Peyer's patch (tissue), 4 donors: ENCODE results near the gene GPR141. TPM values are rescaled to one million over a fixed set of nuclear protein-coding genes. Genes with fewer than 3 reads are reported as not detected.
A peak's percentile ranks its signal among the peaks of the same experiment; 100 is the strongest.

Experiments
- DNase-seq, 3 donors: peaks; one replicate each; pipeline ENCODE4 v3.0.0-alpha.2; 2017 to 2019
- H3K27ac ChIP-seq, 4 donors: fragments of 200-600 bp; sonication (generic); one replicate each; pipeline ENCODE4 v1.5.1; 2016 to 2019
- H3K27me3 ChIP-seq, 2 donors: fragments of 200-600 bp; sonication (generic); one replicate each; pipeline ENCODE4 v1.5.1; 2019
- H3K36me3 ChIP-seq, 3 donors: fragments of 200-600 bp; sonication (generic); one replicate each; pipeline ENCODE4 v1.5.1; 2016 to 2019
- H3K4me1 ChIP-seq, 4 donors: fragments of 200-600 bp; sonication (generic); one replicate each; pipeline ENCODE4 v1.5.1; 2016 to 2019
- H3K4me3 ChIP-seq, 4 donors: fragments of 200-600 bp; sonication (generic); 1 replicate in 3 of 4; 2 replicates in 1 of 4; pipeline ENCODE4 v1.5.1; 2016 to 2019; ENCODE audit warnings: mild to moderate bottlenecking in 1 of 4
- H3K9me3 ChIP-seq, 4 donors: fragments of 200-600 bp; sonication (generic); one replicate each; pipeline ENCODE4 v1.5.1; 2016 to 2019; ENCODE audit warnings: mild to moderate bottlenecking in 1 of 4
- POLR2A ChIP-seq, 2 donors: fragments of 450-650 bp; IDR thresholded peaks; one replicate each; pipeline ENCODE4 v1.5.1; 2017; ENCODE audit warnings: antibody characterized with exemption in 2 of 2, mild to moderate bottlenecking in 2 of 2, moderate library complexity in 2 of 2
- total RNA-seq, 4 donors: library from RNA; depleted of rRNA; stranded (reverse); fragments of >200 nt; gene quantifications; one replicate each; pipeline ENCODE4 v1.1.0, GENCODE V29; 2016
- TF ChIP-seq, protein P1 (sequence below), 6 experiments: fragments of 450-650 bp in 4 of 6; fragments of 200-600 bp in 2 of 6; sonication (generic) in 1 of 6; IDR thresholded peaks; one replicate each; pipeline ENCODE4 v1.5.1; 2017 to 2019; ENCODE audit warnings: antibody characterized with exemption in 6 of 6, mild to moderate bottlenecking in 3 of 6, moderate library complexity in 1 of 6

The GPR141 gene
- total RNA-seq, 4 donors from 2014 or later, result not detected

GRCh38 chr7:37672926-37673325 lies 10.6 kb upstream of the GPR141 start:
- Histone ChIP-seq H3K27ac (no peak overlapping the region), H3K27me3 (no peaks in the 10 kb centered on the region), H3K4me3 (no peak overlapping the region), H3K4me1 (no peaks in the 10 kb centered on the region), H3K36me3 (no peaks in the 10 kb centered on the region), H3K9me3 (no peaks in the 10 kb centered on the region)
- no peak for TF ChIP-seq POLR2A (IDR thresholded peaks at IDR 0.05)
- TF ChIP-seq, protein P1, sequence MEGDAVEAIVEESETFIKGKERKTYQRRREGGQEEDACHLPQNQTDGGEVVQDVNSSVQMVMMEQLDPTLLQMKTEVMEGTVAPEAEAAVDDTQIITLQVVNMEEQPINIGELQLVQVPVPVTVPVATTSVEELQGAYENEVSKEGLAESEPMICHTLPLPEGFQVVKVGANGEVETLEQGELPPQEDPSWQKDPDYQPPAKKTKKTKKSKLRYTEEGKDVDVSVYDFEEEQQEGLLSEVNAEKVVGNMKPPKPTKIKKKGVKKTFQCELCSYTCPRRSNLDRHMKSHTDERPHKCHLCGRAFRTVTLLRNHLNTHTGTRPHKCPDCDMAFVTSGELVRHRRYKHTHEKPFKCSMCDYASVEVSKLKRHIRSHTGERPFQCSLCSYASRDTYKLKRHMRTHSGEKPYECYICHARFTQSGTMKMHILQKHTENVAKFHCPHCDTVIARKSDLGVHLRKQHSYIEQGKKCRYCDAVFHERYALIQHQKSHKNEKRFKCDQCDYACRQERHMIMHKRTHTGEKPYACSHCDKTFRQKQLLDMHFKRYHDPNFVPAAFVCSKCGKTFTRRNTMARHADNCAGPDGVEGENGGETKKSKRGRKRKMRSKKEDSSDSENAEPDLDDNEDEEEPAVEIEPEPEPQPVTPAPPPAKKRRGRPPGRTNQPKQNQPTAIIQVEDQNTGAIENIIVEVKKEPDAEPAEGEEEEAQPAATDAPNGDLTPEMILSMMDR (IDR thresholded peaks at IDR 0.05), result no peak
- no peak for DNase-seq

DNA sequence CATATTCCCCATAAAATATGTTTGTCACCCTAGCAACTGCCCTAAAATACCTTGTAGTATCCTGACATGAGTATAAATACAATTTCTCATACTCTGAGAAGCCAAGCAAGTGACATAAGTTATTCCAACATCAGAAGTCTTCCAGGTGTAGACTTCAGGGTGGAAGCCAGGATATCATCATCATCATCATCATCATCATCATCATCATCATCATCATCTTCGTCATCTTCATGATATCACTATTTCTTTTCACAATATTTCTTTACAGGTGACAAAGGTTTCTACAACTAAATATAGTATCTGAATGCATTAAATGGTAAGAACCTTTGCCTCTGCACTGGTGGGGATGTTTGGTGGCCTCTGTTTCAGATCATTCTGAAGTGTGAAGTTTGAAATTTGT lies 10.0 kb upstream of the GPR141 start:
- DNase-seq, result no peak
- H3K36me3 ChIP-seq, result no peaks in the 10 kb centered on the region
- H3K4me3 ChIP-seq, result no peak overlapping the region
- H3K27me3 ChIP-seq, result no peaks in the 10 kb centered on the region
- H3K27ac ChIP-seq, result no peak overlapping the region
- H3K9me3 ChIP-seq, result no peaks in the 10 kb centered on the region
- H3K4me1 ChIP-seq, result no peaks in the 10 kb centered on the region
- TF ChIP-seq, protein P1 (IDR thresholded peaks at IDR 0.05), result no peak
- no peak for TF ChIP-seq POLR2A (IDR thresholded peaks at IDR 0.05)

GRCh38 chr7:37674531-37674930 lies 9.0 kb upstream of the GPR141 start:
- Histone ChIP-seq H3K4me3 (no peak overlapping the region), H3K9me3 (no peaks in the 10 kb centered on the region), H3K4me1 (no peaks in the 10 kb centered on the region), H3K36me3 (no peaks in the 10 kb centered on the region), H3K27ac (no peak overlapping the region), H3K27me3 (no peaks in the 10 kb centered on the region)
- TF ChIP-seq POLR2A (IDR thresholded peaks at IDR 0.05), result no peak
- TF ChIP-seq, protein P1 (IDR thresholded peaks at IDR 0.05), result no peak
- no peak for DNase-seq

GRCh38 chr7:37675749-37676148 lies 7.8 kb upstream of the GPR141 start:
- DNase-seq, result no peak
- no peaks in the 10 kb centered on the region for H3K27me3 ChIP-seq
- H3K27ac ChIP-seq, result no peak overlapping the region
- H3K4me1 ChIP-seq, result no peaks in the 10 kb centered on the region
- H3K36me3 ChIP-seq, result no peaks in the 10 kb centered on the region
- no peaks in the 10 kb centered on the region for H3K9me3 ChIP-seq
- no peak overlapping the region for H3K4me3 ChIP-seq
- no peak for TF ChIP-seq POLR2A (IDR thresholded peaks at IDR 0.05)
- TF ChIP-seq, protein P1 (IDR thresholded peaks at IDR 0.05), result no peak

DNA sequence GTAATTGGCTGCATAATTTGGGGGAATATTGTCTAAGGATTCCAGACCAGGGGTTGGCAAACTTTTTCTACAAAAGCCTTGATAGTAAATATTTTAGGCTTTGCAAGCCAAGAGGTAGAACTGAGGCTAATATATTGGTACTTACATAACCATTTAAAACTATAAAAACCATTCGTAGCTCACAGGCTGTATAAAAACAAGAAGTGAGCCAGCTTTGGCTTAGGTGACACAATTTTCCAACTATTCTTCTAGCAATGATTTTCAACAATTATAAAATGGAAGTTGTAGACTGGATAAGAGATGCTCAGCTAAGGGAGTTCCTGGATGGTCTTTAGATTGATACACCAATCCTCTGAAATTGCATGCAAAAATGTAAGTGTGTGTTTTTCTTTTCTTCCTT lies 1.4 kb downstream of the GPR141 start:
- no peak for DNase-seq
- TF ChIP-seq, protein P1 (IDR thresholded peaks at IDR 0.05), result no peak
- TF ChIP-seq POLR2A (IDR thresholded peaks at IDR 0.05), result no peak
- H3K36me3 ChIP-seq, result no peaks in the 10 kb centered on the region
- H3K4me1 ChIP-seq, result no peaks in the 10 kb centered on the region
- H3K9me3 ChIP-seq, result no peaks in the 10 kb centered on the region
- peak overlapping the region in 1 of 4 donors; percentile 14 for H3K4me3 ChIP-seq
- no peaks in the 10 kb centered on the region for H3K27me3 ChIP-seq
- no peak overlapping the region for H3K27ac ChIP-seq
